Endothelial cell of umbilical vein (primary cell): ENCODE results near the gene USP6NL. TPM values are rescaled to one million over a fixed set of nuclear protein-coding genes. Genes with fewer than 3 reads are reported as not detected.

ENCODE experiments used
- BruUV-seq: library from RNA; stranded (reverse); fragments of 400-500 nt; replicated peaks from 2 replicates; lab custom pipeline; 2021; lab: Mats Ljungman, UMichigan
- CTCF ChIA-PET: fragments of 300-600, 350-600 bp; sonication (Branson Sonifier 250); formaldehyde crosslinking; loops from one replicate; lab custom pipeline; 2021; ENCODE audit warnings: antibody characterized with exemption, inconsistent platforms; lab: Charles Lee
- POLR2A ChIA-PET: fragments of 300-600, 350-600 bp; sonication (Branson Sonifier 250); formaldehyde crosslinking; loops from one replicate; lab custom pipeline; 2021; ENCODE audit warnings: antibody characterized with exemption, inconsistent platforms; lab: Charles Lee
- DNase-seq: peaks from one replicate; pipeline ENCODE4 v3.0.0-alpha.2; 2011; ENCODE audit warnings: low read depth, low spot score
- FAIRE-seq: peaks from 2 replicates; lab custom pipeline; 2011; peaks lifted over from hg19 to GRCh38; lab: Jason Lieb, UNC
- H2AFZ ChIP-seq: 2 replicates; pipeline ENCODE4 v1.6.0; 2012; ENCODE audit warnings: low read depth, low read length, control low read depth, inconsistent platforms
- H3K27ac ChIP-seq: 2 replicates; pipeline ENCODE4 v1.5.1; 2011; ENCODE audit warnings: low read depth, mild to moderate bottlenecking, control low read depth, low read length, moderate library complexity; ENCODE audit not compliant: insufficient read depth
- H3K27me3 ChIP-seq, 2 experiments: 2 replicates each; pipeline versions ENCODE4 v1.6.0 to v1.6.1; 2011; ENCODE audit warnings: low read length in 2 of 2, mixed read lengths in 1 of 2; ENCODE audit not compliant: control insufficient read depth in 2 of 2, insufficient read depth in 2 of 2
- H3K36me3 ChIP-seq, 2 experiments: 2 replicates in 1 of 2; 3 replicates in 1 of 2; pipeline ENCODE4 v1.5.1; 2011; ENCODE audit warnings: low read length in 2 of 2, mild to moderate bottlenecking in 1 of 2, moderate library complexity in 1 of 2; ENCODE audit not compliant: control insufficient read depth in 2 of 2, insufficient read depth in 2 of 2; ENCODE audit errors: extremely low read depth in 1 of 2
- H3K4me1 ChIP-seq: 3 replicates; pipeline ENCODE4 v1.5.1; 2011; ENCODE audit warnings: mild to moderate bottlenecking, low read length; ENCODE audit not compliant: control insufficient read depth, insufficient read depth; ENCODE audit errors: extremely low read depth
- H3K4me2 ChIP-seq: 2 replicates; pipeline ENCODE4 v1.6.1; 2011; ENCODE audit warnings: low read length, control low read depth, mixed read lengths; ENCODE audit not compliant: insufficient read depth
- H3K4me3 ChIP-seq, 3 experiments: fragments of 200-600 bp in 1 of 3; sonication (generic), shearing (Covaris generic) in 1 of 3; replicated peaks in 1 of 3; 2 replicates each; pipeline ENCODE4 v1.5.1; 2011 to 2016; ENCODE audit warnings: control low read depth in 3 of 3, low read length in 3 of 3, mild to moderate bottlenecking in 2 of 3, inconsistent platforms in 1 of 3, low read depth in 1 of 3, moderate library complexity in 1 of 3; ENCODE audit not compliant: insufficient read depth in 1 of 3
- H3K79me2 ChIP-seq: 2 replicates; pipeline ENCODE4 v1.6.0; 2012; ENCODE audit warnings: low read length, inconsistent platforms; ENCODE audit not compliant: control insufficient read depth, insufficient read depth
- H3K9ac ChIP-seq: replicated peaks from 2 replicates; pipeline ENCODE3; 2011; ENCODE audit warnings: low read length, control low read depth; ENCODE audit not compliant: insufficient read depth; ENCODE audit errors: extremely low read depth
- H3K9me1 ChIP-seq: replicated peaks from 3 replicates; pipeline ENCODE4 v1.6.0; 2011; ENCODE audit warnings: mild to moderate bottlenecking, low read length; ENCODE audit not compliant: control insufficient read depth, insufficient read depth; ENCODE audit errors: extremely low read depth
- H3K9me3 ChIP-seq: replicated peaks from 2 replicates; pipeline ENCODE4 v1.5.1; 2012; ENCODE audit warnings: low read length, inconsistent platforms; ENCODE audit not compliant: control insufficient read depth, insufficient read depth
- H4K20me1 ChIP-seq: replicated peaks from 2 replicates; pipeline ENCODE3; 2011; ENCODE audit warnings: mild to moderate bottlenecking, low read length; ENCODE audit not compliant: control insufficient read depth, insufficient read depth; ENCODE audit errors: extremely low read depth
- CTCF ChIP-seq, 2 donors: IDR thresholded peaks; 1 replicate in 1 of 2; 2 replicates in 1 of 2; pipeline ENCODE4 v1.5.1; 2011; ENCODE audit warnings: low read length in 2 of 2, mild to moderate bottlenecking in 2 of 2, moderate library complexity in 2 of 2, control low read depth in 1 of 2, inconsistent platforms in 1 of 2, low read depth in 1 of 2; ENCODE audit not compliant: insufficient read depth in 1 of 2; ENCODE audit errors: extremely low read depth in 1 of 2
- EZH2 ChIP-seq: IDR thresholded peaks from 2 replicates; pipeline ENCODE4 v1.6.1; 2012; ENCODE audit warnings: borderline replicate concordance, low read depth, mild to moderate bottlenecking, moderate library complexity, low read length, inconsistent platforms; ENCODE audit not compliant: severe bottlenecking
- FOS ChIP-seq: IDR thresholded peaks from 2 replicates; pipeline ENCODE4 v1.6.1; 2011; ENCODE audit warnings: mild to moderate bottlenecking, low read length, moderate library complexity, borderline replicate concordance; ENCODE audit not compliant: insufficient read depth
- GATA2 ChIP-seq: IDR thresholded peaks from 2 replicates; pipeline ENCODE4 v1.7.0; 2011; ENCODE audit warnings: low read depth, mild to moderate bottlenecking, moderate library complexity, mixed read lengths, low read length; ENCODE audit not compliant: insufficient read length, insufficient read depth
- JUN ChIP-seq: IDR thresholded peaks from 2 replicates; pipeline ENCODE4 v1.6.1; 2011; ENCODE audit warnings: borderline replicate concordance, low read depth; ENCODE audit not compliant: insufficient read length, insufficient read depth
- MAX ChIP-seq: IDR thresholded peaks from 2 replicates; pipeline ENCODE4 v1.6.1; 2011; ENCODE audit not compliant: insufficient read depth, insufficient read length
- MYC ChIP-seq: IDR thresholded peaks from one replicate; pipeline ENCODE4 v1.6.1; 2011; ENCODE audit warnings: mild to moderate bottlenecking, low read depth, low read length
- POLR2A ChIP-seq: IDR thresholded peaks from 2 replicates; pipeline ENCODE4 v1.6.1; 2012; ENCODE audit warnings: low read depth, mild to moderate bottlenecking, control low read depth, low read length
- POLR2AphosphoS5 ChIP-seq: IDR thresholded peaks from 2 replicates; pipeline ENCODE4 v1.6.1; 2012; ENCODE audit warnings: low read depth, mild to moderate bottlenecking, control low read depth, low read length, moderate library complexity; ENCODE audit not compliant: insufficient read depth
- dilution Hi-C: fragments of 300-500 bp; cut with MboI; formaldehyde crosslinking; loops from one replicate; pipeline ENCODE4 v1.15.0; 2019; ENCODE audit warnings: low sequenced_read_pairs; ENCODE audit not compliant: extremely low pct_ligation_motif_present
- intact Hi-C: fragments of 100-400 bp; cut with micrococcal nuclease; formaldehyde crosslinking; loops from one replicate; pipeline ENCODE4 v1.10.0; 2022
- polyA plus RNA-seq, 4 experiments: library from polyadenylated mRNA; depleted of rRNA in 3 of 4; stranded (reverse) in 3 of 4; unstranded in 1 of 4; fragments of >200 nt; gene quantifications; 2 replicates each; pipeline versions ENCODE4 v1.2.1 to v1.2.3, GENCODE V29; 2011 to 2012; ENCODE audit warnings: missing spikeins in 1 of 4
- total RNA-seq: library from RNA; stranded (reverse); gene quantifications from 2 replicates; pipeline ENCODE4 v1.2.3, GENCODE V29; 2021

The USP6NL gene
- total and polyA plus RNA-seq, 2 donors (not counting 3 experiments of a cell fraction or from before 2014, with no cell fraction given), result 13.5 to 29.2 TPM

GRCh38 chr10:11555556-11555955 is 55.9 kb downstream of the USP6NL start:
- intact Hi-C loops (no loop called here), dilution Hi-C loops (no loop called here)
- no TSS peak for BruUV-seq
- Histone ChIP-seq H3K4me2 (no peak overlapping the region), H4K20me1 (peaks cover 6% of the 10 kb centered on the region), H3K4me3 (no peak overlapping the region), H3K9me1 (no peaks in the 10 kb centered on the region), H3K9ac (no peak overlapping the region), H3K36me3 (no peaks in the 10 kb centered on the region), H3K79me2 (peaks cover 46% of the 10 kb centered on the region), H3K27me3 (no peaks in the 10 kb centered on the region), H3K27ac (no peak overlapping the region), H3K4me1 (peaks cover 23% of the 10 kb centered on the region), H2AFZ (no peak overlapping the region), H3K9me3 (no peaks in the 10 kb centered on the region)
- CTCF ChIA-PET, result interaction anchor here (1.2 kb wide), 1 partner anchor 202 kb away, joined by 3 read pairs; no protein-coding TSS in a partner anchor
- POLR2A ChIA-PET, result no interaction called here
- FAIRE-seq (no peak), DNase-seq (no peak)
- TF ChIP-seq MYC (no peak), EZH2 (no peak), GATA2 (no peak), FOS (no peak), MAX (no peak), CTCF (IDR thresholded peaks at IDR 0.05; ENCODE audit: extremely low read depth in 1 of 2, insufficient read depth in 1 of 2, low read depth in 1 of 2, low read length in 2 of 2) (no peak), POLR2A (no peak), POLR2AphosphoS5 (no peak), JUN (no peak)
